NOMO-1 treated with dmso at 0.1 percent for 144 hours (cell line): Measurements from ENCODE around the gene GPR132.

Experiments used
- DNase-seq: peaks from one replicate; lab custom pipeline; 2025; ENCODE audit not compliant: unreplicated experiment; lab: John Stamatoyannopoulos, UW

Gene GPR132

DNA sequence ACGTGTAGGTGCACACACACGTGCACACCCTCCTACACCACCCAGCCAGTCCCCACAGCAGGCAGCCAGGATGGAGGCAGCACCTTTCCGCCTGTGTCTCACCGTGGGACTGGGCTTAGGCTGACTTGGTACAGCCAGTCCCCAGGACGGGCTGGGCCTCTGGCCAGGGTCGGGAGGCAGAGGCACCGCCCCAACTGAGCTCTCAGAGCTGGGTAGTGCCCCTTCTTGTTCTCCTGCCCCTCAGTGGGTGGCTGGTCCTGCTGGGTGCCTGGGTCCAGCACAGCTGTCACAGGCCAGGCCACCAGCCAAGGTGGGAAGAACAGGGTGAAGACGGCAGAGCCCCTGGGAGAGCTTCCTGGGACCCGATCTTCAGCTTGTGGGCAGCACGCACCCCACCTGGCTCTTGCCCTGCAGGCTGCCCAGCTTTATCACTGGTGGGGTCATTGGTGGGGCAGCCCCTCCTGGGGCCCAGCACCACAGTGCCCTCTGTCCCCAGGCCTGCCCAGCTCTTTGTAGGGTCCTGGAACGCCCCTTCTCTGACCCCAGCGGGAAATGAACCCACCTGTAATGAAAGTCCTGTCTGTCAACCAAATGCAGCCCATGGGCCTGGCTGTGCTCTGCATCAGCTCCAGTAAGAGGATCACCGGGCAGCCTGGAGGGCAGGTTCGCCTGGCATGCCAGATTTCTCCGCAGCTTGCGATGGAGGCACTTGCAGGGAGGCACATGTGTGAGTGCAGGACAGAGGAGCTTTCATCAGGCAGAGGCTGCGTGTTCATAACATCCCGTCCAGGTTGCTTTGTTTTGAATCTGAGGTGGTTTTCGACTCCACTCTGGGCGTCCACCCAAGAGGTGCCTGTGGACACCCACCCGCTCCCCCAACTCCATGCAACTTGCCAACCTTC, 59.0 kb downstream of the GPR132 start:
- no peak for DNase-seq

DNA sequence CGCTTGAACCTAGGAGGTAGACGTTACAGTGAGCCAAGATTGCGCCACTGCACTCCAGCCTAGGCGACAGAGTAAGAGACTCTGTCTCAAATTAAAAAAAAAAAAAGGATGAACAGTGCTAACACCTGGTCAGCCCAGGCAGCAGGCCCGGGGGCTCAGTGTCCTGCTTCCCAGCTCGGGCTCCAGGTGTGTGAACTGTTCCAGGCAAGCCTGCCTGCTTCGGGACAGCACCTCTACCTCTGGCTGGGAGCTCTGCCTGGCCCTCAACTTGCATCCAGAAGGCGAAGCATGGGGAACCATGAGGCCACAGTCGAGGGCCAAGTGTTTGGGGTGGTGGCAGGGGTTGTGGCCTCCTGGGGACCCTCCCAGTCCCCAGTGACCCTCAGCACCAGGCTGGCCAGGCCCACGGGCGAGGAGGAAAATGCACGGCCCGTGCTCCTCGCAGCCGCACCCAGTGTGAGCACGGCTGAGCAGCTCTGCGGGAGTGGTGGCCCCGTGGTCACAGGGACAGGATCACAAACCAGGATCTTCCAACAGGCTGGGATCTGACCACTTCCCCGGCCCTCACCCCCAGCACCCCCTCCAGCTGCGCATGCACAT, 59.8 kb downstream of the GPR132 start:
- no peak for DNase-seq
